Mammary epithelial cell (primary cell): ENCODE data around the gene HAND2.

ENCODE experiments used
- EZH2 ChIP-seq: IDR thresholded peaks from 2 replicates; pipeline ENCODE4 v1.6.1; 2012; ENCODE audit warnings: low read length, inconsistent platforms, borderline replicate concordance
- TF ChIP-seq, protein P1 (sequence below), 2 donors: IDR thresholded peaks in 1 of 2; conservative IDR thresholded peaks in 1 of 2; 2 replicates each; pipeline ENCODE4 v1.5.1; 2011 to 2012; ENCODE audit warnings: inconsistent platforms in 2 of 2, low read length in 2 of 2, mild to moderate bottlenecking in 2 of 2, control low read depth in 1 of 2, low read depth in 1 of 2; ENCODE audit not compliant: insufficient read depth in 1 of 2; ENCODE audit errors: extremely low read depth in 1 of 2

DNA sequence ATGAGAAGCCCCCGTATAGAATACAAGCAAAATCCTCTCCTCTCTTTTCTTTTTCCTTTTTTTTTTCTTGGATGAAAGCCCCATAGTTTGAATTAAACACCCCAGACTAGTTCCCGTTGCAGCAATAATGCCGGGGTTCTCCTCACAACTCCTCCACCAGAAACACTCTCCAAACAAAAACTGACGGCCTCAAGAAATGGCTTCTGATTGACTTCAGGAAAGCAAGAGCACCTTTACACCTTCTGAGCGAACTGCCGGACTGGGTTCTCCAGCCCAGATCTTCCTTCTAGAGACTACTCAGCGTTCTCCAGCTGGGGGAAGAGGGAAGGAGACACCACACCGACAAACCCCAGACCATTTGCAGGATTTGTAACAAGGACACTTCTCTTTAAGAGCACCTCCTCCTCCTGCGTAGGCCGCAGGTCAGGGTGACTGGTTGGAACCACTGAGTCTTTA lies 4.0 kb downstream of the HAND2 start:
- TF ChIP-seq, protein P1, sequence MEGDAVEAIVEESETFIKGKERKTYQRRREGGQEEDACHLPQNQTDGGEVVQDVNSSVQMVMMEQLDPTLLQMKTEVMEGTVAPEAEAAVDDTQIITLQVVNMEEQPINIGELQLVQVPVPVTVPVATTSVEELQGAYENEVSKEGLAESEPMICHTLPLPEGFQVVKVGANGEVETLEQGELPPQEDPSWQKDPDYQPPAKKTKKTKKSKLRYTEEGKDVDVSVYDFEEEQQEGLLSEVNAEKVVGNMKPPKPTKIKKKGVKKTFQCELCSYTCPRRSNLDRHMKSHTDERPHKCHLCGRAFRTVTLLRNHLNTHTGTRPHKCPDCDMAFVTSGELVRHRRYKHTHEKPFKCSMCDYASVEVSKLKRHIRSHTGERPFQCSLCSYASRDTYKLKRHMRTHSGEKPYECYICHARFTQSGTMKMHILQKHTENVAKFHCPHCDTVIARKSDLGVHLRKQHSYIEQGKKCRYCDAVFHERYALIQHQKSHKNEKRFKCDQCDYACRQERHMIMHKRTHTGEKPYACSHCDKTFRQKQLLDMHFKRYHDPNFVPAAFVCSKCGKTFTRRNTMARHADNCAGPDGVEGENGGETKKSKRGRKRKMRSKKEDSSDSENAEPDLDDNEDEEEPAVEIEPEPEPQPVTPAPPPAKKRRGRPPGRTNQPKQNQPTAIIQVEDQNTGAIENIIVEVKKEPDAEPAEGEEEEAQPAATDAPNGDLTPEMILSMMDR (conservative IDR thresholded peaks at IDR 0.05 in 1 of 2, IDR thresholded peaks at IDR 0.05 in 1 of 2; ENCODE audit: extremely low read depth in 1 of 2, insufficient read depth in 1 of 2, low read depth in 1 of 2, low read length in 2 of 2) = no peak
- TF ChIP-seq EZH2 = no peak
